ENCODE results near the gene PFDN4. TPM values are rescaled to one million over a fixed set of nuclear protein-coding genes. Genes with fewer than 3 reads are reported as not detected.

Gene PFDN4
- total RNA-seq, 1 donor from 2014 or later: 72.6 TPM

DNA sequence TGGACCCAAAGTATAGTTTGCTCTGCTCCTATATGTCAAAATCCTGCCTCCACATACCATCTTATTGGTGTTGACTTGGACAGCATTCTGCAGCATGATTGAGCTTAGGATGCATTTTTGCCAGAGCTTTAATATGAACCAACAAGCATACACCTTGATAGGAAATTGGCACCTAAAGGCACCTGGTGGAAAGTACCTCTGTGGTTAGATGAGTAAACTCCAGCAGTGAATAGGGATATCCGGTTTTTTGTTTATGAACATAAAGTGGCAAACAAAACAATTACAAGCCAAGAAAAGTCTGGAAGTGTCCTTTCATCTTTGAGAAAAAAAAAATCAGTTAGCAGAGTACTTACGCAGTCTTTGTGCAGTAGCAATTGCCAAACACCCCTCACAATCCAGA, 27.9 kb upstream of the PFDN4 start:
- H3K27me3 Mint-ChIP-seq (ENCODE audit: insufficient read depth): peaks cover 39% of the 10 kb centered on the region
- no peak for DNase-seq (ENCODE audit: low spot score)
- no peak overlapping the region for H3K27ac Mint-ChIP-seq
- intact Hi-C loops (cut with micrococcal nuclease): no loop called here
- no peaks in the 10 kb centered on the region for H3K36me3 Mint-ChIP-seq (ENCODE audit: low read depth)
- H3K4me3 Mint-ChIP-seq: no peak overlapping the region
- H3K4me1 Mint-ChIP-seq (ENCODE audit: low read depth): peaks cover under 1% of the 10 kb centered on the region
- H3K9me3 Mint-ChIP-seq: no peaks in the 10 kb centered on the region

DNA sequence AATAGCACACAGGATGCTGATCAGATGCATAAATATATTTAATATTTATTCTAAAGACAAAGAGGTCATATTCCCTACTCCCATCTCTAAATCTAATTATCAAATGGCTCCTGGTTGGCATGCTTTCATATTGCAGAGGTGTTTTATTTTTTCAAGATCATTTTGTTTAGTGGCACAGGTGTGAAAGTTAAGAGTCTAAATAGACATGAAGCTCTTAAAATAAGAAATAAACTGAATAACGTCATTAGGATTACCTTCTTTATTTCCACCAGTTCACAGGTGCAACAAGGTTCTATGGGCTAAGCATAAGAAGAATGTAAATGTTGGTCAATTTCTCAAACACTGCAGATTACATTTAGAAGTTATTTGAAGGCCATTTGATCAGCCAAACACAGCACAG, 27.0 kb upstream of the PFDN4 start:
- H3K9me3 Mint-ChIP-seq: no peaks in the 10 kb centered on the region

DNA sequence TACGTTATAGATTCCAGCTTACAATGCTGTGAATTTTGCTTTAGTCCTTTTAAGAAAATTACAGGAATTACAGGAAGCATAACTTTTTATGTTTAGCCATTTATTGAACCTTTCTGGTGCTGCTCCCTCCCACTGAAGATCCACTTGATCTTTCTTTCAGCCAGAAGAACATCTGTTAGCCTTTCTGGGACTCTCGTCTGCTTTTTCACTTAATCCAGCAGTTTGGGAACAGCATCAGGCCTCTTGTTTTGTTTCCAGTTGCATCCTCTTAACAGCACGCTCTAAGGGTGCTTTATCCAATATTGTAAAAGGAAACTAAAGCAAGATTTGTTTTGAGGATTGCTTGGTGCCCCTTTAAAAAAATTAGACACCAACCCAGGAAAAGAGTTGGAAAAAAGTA, 23.8 kb upstream of the PFDN4 start:
- Mint-ChIP-seq H3K27ac (no peak overlapping the region), H3K27me3 (ENCODE audit: insufficient read depth) (peaks cover 27% of the 10 kb centered on the region)

More for the DNA sequence above, 27.0 kb upstream of the PFDN4 start:
- H3K27me3 Mint-ChIP-seq (ENCODE audit: insufficient read depth): peaks cover 37% of the 10 kb centered on the region
- H3K4me3 Mint-ChIP-seq: no peak overlapping the region
- no peaks in the 10 kb centered on the region for H3K4me1 Mint-ChIP-seq (ENCODE audit: low read depth)
- no peak overlapping the region for H3K27ac Mint-ChIP-seq
- intact Hi-C loops (cut with micrococcal nuclease): no loop called here
- DNase-seq (ENCODE audit: low spot score): no peak
- no peaks in the 10 kb centered on the region for H3K36me3 Mint-ChIP-seq (ENCODE audit: low read depth)

DNA sequence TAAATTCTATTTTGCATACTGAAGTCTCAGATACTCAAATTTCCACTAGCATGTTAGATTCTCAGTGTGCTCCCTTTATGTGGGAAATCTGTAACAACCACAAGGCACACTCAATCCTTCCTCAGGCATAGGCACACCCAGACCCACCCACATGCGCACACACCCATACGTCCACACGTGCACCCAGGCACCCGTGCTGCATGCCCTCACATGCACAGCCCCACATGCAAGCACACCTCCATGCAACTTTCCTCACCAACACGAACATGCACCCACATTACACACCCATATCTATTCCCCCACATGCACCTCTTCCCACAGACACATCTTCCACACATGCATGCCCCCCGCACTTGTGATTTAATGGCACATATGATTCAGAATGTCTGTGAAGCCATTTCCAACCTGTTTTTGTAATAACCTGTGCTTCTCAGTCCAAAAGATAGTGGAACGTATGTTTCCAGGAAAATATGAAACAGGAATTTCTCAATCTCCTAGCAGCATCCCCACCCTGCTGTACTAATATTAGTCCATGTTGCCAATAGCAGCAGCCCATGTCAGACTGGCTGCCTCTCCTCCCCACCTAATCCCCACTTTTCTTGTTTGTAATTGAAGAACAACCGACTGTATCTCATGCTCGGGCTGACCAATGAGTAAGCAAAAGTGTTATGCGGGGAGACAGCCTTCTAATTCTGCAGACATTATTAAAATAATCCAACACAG, 22.8 kb upstream of the PFDN4 start:
- Mint-ChIP-seq H3K4me1 (ENCODE audit: low read depth) (no peaks in the 10 kb centered on the region), H3K27me3 (ENCODE audit: insufficient read depth) (peaks cover 27% of the 10 kb centered on the region), H3K36me3 (ENCODE audit: low read depth) (no peaks in the 10 kb centered on the region), H3K27ac (no peak overlapping the region), H3K4me3 (no peak overlapping the region), H3K9me3 (no peaks in the 10 kb centered on the region)
- DNase-seq (ENCODE audit: low spot score): no peak
- intact Hi-C loops (cut with micrococcal nuclease): no loop called here

More for the DNA sequence above, 23.8 kb upstream of the PFDN4 start:
- DNase-seq (ENCODE audit: low spot score): no peak
- Mint-ChIP-seq H3K36me3 (ENCODE audit: low read depth) (no peaks in the 10 kb centered on the region), H3K4me1 (ENCODE audit: low read depth) (no peaks in the 10 kb centered on the region), H3K4me3 (no peak overlapping the region), H3K9me3 (no peaks in the 10 kb centered on the region)
- intact Hi-C loops (cut with micrococcal nuclease): no loop called here

DNA sequence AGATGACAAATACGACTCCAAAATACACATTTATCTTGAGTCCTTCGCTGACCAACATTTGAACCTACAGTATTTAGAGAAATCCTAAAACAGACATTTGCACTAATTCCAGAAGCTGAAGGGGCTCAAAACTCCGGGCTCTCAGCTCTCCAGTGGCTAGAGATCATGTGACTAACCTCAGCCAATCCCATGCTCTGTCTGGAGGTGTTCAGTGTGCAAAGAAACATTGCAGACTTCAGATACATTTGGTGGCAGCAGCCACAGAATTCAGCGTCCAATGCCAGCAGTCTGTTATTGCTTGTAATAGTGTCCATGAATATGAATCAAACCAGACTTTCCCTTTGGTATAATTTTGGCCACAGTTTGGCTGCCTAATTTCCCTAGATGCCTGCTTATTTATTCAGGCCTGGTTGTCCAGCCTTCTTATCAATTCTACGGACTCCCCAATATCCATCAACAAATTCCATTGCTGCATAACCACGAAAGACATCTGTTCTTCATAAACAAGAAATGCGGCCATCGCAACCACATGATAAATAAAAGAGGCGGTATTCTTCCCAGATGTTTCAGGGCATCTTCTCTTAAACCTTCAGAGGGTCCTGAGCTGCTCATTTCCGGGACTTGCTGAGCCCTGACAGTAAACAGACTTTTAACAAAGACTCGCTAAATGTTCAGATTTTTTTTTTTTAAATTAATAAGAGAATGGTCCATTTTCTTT, 19.6 kb upstream of the PFDN4 start:
- no peak for DNase-seq (ENCODE audit: low spot score)
- H3K4me1 Mint-ChIP-seq (ENCODE audit: low read depth): no peaks in the 10 kb centered on the region
- peaks cover 13% of the 10 kb centered on the region for H3K27me3 Mint-ChIP-seq (ENCODE audit: insufficient read depth)
- no peak overlapping the region for H3K27ac Mint-ChIP-seq
- H3K9me3 Mint-ChIP-seq: no peaks in the 10 kb centered on the region
- H3K4me3 Mint-ChIP-seq: no peak overlapping the region
- no peaks in the 10 kb centered on the region for H3K36me3 Mint-ChIP-seq (ENCODE audit: low read depth)
- intact Hi-C loops (cut with micrococcal nuclease): no loop called here

DNA sequence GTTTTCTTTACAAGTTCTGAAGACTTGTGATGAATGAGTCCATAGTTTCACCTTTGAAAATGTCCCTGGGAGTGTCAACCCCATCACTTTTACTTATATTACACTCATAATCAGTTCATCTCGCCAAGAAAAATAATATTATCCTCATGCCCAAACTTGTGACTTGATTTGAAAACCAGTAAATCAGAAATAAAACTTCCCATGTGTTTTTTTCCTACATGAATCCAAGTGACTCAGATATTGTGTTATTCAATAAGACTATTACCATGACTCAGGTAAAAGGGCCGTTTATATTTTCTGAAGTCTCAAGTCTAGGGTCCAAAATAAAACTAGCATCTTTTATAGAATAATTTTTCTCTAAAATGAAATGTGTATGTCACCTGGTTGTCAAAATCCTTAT, 18.3 kb upstream of the PFDN4 start:
- H3K9me3 Mint-ChIP-seq: no peaks in the 10 kb centered on the region
- H3K36me3 Mint-ChIP-seq (ENCODE audit: low read depth): no peaks in the 10 kb centered on the region
- H3K4me1 Mint-ChIP-seq (ENCODE audit: low read depth): no peaks in the 10 kb centered on the region
- no peak overlapping the region for H3K27ac Mint-ChIP-seq
- peaks cover 12% of the 10 kb centered on the region for H3K27me3 Mint-ChIP-seq (ENCODE audit: insufficient read depth)
- intact Hi-C loops (cut with micrococcal nuclease): no loop called here
- no peak for DNase-seq (ENCODE audit: low spot score)
- H3K4me3 Mint-ChIP-seq: no peak overlapping the region

DNA sequence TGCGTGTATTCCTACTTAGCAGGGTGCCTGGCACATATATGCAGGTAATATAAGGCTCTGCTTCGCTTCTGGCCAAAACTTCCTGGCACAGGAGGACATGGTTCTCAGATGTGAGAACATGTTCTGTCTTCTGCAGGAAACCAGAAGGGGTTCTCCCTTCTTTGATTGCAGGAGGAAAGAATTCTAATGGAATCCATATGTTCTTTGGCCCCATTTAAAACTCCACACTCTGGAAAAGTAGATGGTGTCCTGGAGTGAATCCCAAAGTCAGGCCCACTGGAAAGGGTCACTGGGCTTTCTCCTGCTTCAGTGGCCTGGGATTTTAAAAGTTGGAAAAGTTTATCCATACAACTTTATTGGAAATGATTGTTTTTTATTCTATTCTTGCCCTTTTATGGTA, 17.7 kb upstream of the PFDN4 start:
- intact Hi-C loops (cut with micrococcal nuclease): no loop called here
- Mint-ChIP-seq H3K9me3 (no peaks in the 10 kb centered on the region), H3K36me3 (ENCODE audit: low read depth) (no peaks in the 10 kb centered on the region), H3K27ac (no peak overlapping the region), H3K4me1 (ENCODE audit: low read depth) (no peaks in the 10 kb centered on the region), H3K4me3 (no peak overlapping the region), H3K27me3 (ENCODE audit: insufficient read depth) (peaks cover 6% of the 10 kb centered on the region)
- no peak for DNase-seq (ENCODE audit: low spot score)

DNA sequence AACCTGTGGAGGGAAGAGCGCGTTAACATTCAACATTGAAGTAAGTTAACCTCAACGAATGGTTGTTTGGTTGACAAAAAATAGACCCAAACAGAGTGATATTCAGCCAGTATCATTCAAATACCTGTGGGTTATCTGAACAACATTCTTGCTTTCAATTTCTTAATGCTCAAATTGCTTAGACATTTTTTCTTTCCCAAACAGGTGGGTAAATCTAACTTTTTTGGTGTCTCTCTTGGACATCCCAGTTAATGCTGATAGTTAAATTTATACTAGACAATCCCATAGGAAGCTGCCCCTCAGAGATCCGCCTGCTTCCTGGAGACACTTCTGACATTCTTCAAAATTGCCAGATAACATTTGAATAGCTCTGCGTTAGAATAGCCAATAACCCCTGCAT, 14.1 kb upstream of the PFDN4 start:
- intact Hi-C loops (cut with micrococcal nuclease): no loop called here
- H3K36me3 Mint-ChIP-seq (ENCODE audit: low read depth): no peaks in the 10 kb centered on the region
- no peak overlapping the region for H3K27ac Mint-ChIP-seq
- H3K27me3 Mint-ChIP-seq (ENCODE audit: insufficient read depth): peaks cover 3% of the 10 kb centered on the region
- no peaks in the 10 kb centered on the region for H3K4me1 Mint-ChIP-seq (ENCODE audit: low read depth)
- DNase-seq (ENCODE audit: low spot score): no peak
- no peak overlapping the region for H3K4me3 Mint-ChIP-seq
- no peaks in the 10 kb centered on the region for H3K9me3 Mint-ChIP-seq

DNA sequence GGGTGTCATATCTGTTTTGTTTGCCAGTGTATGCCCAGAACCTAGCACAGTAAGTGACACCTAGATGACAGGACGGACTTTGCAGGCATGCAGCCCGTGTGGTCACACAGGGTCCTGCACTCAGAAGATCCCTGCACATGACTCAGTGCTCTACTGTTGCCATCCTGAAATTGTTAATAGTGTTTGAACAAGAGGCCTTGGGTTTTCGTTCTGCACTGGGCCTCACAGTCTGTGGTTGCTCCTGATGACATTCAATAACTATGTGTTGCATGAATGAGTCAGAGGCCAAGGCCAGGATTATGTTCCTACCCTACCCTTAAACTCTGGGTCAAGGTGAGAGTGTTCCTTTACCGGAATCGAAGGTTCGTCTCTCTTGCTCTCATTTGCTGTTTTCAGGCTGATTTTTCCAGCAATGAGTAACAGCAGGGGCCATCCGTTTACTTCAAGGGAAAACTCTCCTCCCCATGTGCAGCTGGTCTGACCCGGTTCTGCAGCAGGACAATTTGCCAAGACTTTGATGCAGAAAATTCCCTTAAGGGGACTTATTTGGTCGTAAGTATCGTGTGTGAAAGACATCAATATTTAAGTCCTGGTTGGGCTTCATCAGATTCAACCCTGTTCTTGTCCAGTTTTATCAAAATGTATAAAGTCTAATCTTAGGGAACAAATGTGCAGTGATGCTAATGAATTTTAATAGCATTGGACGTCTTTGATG, 13.0 kb upstream of the PFDN4 start:
- Mint-ChIP-seq H3K27me3 (ENCODE audit: insufficient read depth) (peaks cover 3% of the 10 kb centered on the region), H3K4me1 (ENCODE audit: low read depth) (no peaks in the 10 kb centered on the region), H3K27ac (no peak overlapping the region), H3K36me3 (ENCODE audit: low read depth) (no peaks in the 10 kb centered on the region), H3K4me3 (no peak overlapping the region), H3K9me3 (no peaks in the 10 kb centered on the region)
- intact Hi-C loops (cut with micrococcal nuclease): loop anchor here (5.0 kb wide), 1 partner anchor 618 kb away; no protein-coding TSS in a partner anchor
- no peak for DNase-seq (ENCODE audit: low spot score)

DNA sequence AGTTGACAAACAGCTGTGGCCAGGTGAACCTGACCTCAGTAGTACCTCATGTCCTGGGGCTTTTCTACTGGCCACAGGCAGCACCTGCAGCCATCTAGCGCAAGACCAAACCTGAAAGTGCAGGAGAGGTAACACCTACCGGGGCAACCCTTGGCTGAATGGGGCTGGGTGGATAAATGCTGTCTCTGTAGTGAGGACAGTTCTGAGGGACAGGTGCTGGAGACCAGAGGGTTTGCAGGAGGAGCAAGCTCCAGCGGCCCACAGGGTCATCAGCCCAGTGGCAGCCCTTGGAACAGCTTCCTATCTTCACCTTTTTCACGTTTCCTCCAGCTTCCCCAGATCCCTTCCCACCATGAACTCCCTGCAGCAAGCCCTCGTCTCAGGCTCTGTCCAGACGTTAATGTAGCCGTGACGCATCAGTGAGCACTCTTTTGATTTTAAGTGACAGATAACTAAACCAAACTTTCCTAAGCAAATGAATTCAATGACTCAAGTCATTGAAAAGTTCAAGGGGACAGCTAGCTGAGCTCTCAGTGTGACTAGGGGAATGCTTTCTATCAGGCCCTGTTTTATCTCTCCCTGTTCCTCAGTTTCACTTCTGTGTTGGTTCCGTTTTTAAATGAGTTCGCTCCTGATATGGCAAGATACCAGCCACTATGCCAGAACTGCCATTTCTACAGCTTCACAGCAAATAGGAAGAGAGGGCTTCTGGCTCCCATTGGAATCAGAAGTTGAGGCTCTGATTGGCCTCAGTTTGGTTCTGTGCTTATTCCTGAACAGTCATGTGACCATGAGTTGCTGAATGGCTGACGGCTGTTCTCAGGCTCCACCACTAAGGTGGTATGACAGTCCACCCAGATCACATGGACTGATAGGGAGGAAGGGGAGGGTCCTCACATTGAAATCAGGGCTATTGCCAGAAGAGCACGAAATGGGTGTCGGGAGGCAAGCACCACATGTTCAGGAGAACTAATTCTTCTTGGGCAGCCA, 12.1 kb upstream of the PFDN4 start:
- Mint-ChIP-seq H3K27ac (no peak overlapping the region), H3K36me3 (ENCODE audit: low read depth) (no peaks in the 10 kb centered on the region), H3K9me3 (no peaks in the 10 kb centered on the region), H3K4me3 (no peak overlapping the region), H3K27me3 (ENCODE audit: insufficient read depth) (peaks cover 3% of the 10 kb centered on the region), H3K4me1 (ENCODE audit: low read depth) (no peaks in the 10 kb centered on the region)
- intact Hi-C loops (cut with micrococcal nuclease): loop anchor here (5.0 kb wide), 1 partner anchor 618 kb away; no protein-coding TSS in a partner anchor
- DNase-seq (ENCODE audit: low spot score): no peak

DNA sequence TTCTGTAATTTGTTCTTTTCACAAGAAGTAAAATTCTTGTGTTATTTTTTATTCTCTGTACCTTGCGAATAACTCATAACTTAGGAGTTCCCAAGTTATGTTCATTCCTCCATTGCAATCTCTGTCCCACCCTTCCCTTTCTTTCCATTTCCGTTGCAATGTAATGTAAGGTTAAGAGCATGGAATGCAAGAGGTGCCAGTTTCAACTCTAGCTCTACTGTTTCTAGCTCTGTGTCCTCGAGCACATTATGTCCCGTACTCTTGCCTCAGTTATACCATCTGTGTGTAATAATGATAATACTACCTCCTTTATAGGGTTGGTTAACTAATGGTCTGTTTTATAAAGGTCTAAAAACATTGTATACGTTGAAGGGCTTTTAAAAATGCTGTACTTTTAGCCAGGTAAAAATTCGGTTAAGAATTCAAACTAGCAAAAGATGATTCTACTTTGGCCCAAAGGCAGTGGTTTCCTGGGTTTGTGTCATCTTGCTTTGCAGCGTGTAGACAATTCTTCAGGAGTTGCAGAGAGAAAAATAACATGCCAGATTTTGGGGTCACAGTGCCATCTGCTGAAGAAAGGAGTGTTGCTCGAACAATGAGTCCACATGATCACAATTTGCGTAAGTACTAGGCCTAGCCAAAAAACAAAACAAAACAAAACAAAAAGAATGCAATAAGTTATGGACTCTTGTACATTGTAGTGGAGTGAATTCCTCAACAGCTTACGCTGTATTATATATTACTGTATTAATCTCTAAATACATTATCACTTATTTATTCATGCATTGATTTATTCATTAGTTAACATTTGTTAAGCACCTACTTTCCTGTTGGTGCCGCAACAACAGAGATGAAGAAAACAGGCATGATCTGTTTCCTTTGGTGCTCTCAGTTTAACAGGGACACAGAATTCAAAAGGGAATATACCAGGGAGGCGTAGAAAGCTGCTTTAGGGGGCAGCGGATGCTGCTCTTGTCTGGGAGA, 10.0 kb upstream of the PFDN4 start:
- DNase-seq (ENCODE audit: low spot score): no peak
- H3K4me1 Mint-ChIP-seq (ENCODE audit: low read depth): no peaks in the 10 kb centered on the region
- peaks cover 5% of the 10 kb centered on the region for H3K27me3 Mint-ChIP-seq (ENCODE audit: insufficient read depth)
- no peak overlapping the region for H3K4me3 Mint-ChIP-seq
- intact Hi-C loops (cut with micrococcal nuclease): loop anchor here (5.0 kb wide), 1 partner anchor 621 kb away; no protein-coding TSS in a partner anchor
- no peaks in the 10 kb centered on the region for H3K9me3 Mint-ChIP-seq
- no peaks in the 10 kb centered on the region for H3K36me3 Mint-ChIP-seq (ENCODE audit: low read depth)
- no peak overlapping the region for H3K27ac Mint-ChIP-seq
